ENCODE data around the gene HKDC1.
"Not testable (repeated sequence)": the region's sequence is repeated elsewhere in the genome, so short reads cannot be mapped to it uniquely, and the experiment has no call there.

The HKDC1 gene

DNA sequence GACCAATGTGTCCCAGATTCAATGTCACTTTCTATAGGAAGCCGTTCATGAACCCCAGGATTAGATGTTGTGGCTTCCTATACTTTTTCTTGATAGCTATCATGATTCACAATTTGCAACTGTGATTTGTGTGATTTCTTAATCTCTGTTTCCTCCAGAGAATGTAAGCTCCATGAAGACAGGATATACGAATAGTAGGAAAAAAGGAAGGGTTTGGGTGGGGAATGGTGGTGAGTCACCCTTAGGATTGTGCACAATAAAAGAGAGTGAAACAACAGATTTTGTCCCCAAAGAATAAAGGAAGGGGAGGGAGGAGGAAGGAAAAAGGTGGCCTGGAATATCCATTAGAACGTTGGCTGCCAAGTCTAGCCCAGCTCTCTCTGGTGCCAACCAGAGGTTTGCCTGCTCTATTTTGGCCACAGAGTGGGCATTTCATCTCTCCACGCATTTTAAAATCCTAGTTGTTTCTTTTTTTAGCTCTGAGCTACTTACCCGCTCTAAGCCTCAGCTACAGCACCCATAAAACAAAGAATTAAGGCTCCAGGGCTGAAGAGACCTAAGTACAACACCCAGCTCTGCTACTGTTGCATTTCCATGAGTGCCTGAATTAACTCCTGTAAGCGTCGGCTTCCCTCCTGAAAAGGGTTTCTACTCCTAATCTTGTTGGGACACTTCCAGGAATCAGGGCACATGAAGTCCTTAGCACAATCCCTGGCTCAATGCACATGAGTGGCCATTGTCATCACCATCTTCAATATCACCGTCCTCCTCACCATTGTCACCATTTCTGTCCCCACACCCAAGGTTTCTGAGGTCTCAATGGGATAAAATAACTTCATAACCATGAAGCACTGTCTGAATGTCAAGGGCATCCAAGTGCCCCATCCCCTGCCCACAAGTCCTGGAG lies 61.6 kb downstream of the HKDC1 start:
- DNase-seq (ENCODE audit: low spot score) = no peak

GRCh38 chr10:69284402-69284801 lies 64.3 kb downstream of the HKDC1 start:
- DNase-seq (ENCODE audit: low spot score) = not testable (repeated sequence)

GRCh38 chr10:69285699-69286098 lies 65.6 kb downstream of the HKDC1 start:
- DNase-seq (ENCODE audit: low spot score) = no peak

GRCh38 chr10:69287181-69287580 lies 67.0 kb downstream of the HKDC1 start:
- DNase-seq (ENCODE audit: low spot score) = no peak

- DNase-seq (ENCODE audit: low spot score) = no peak
Observed at GRCh38 chr10:69290993-69291392, 70.9 kb downstream of the HKDC1 start.

DNA sequence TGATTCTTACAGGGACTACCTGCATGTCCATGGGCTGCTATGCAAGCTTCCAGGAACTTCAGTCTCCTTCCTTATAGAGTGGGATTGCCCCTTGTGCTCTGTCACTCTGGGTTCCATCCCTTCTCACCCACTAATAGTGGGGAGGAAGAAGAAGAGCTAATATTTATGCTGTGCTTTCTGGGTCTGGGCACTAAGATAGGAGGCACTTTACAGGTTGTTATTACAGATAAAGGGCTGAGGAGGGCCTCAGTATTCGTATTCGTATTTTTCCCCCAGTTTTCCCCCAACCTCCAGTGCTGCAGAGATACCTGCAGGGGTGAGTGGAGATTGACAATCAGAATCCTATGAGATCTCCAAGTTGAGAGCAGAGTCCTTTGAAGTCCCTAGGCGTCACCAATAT lies 72.3 kb downstream of the HKDC1 start:
- DNase-seq (ENCODE audit: low spot score) = no peak

DNA sequence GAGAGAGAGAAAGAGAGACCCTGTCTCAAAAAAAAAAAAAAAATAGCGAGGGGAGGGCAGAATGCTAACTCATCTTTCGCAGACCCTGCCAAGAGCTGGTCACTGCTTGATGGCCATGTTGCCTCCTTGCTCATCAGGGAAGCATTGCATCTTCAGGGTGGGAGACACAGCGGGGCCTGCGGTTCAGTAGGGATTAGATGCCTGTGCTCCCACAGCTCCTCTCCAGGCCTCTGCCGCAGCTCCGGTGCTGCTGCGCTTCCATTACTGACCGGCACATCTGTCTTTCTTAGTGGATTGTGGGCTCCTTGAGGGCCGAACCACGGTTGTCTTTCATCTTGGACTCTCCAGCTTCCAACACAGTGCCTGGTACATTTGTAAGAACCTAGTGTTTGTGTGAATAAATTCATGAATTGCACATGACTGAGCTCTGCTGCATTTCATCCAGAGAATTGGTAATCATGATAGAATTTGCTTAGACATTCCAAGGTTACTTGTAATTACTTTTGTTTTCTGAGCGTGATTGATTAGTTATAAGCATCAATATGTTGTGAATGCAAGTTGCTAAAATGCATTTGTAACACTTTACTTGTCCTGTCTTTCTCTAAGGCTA lies 75.0 kb downstream of the HKDC1 start:
- DNase-seq (ENCODE audit: low spot score) = no peak

- no peak for DNase-seq (ENCODE audit: low spot score)
Observed at GRCh38 chr10:69303632-69304051, 83.5 kb downstream of the HKDC1 start.

DNA sequence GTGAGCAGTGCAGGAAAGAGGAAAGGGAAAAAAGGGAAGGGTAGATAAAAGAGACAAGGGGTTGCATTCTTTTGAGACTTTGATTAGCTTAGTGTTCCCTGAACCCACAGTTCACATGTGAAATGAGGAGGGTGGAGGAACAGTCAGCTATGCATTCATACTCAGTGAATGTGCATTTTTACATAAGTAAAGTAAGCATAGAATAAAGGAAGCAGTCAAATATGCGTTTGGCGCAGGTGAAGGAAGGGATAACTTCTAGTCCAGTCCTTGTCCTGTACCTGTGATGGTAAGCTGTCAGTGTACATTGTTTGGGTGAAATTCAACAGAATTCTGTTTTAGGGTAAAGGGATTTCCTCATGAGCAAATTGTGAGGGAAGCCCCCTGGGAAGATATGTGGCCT lies 86.3 kb downstream of the HKDC1 start:
- DNase-seq (ENCODE audit: low spot score) = no peak

- DNase-seq (ENCODE audit: low spot score) = no peak
Observed at GRCh38 chr10:69307434-69307833, 87.3 kb downstream of the HKDC1 start.

GRCh38 chr10:69308304-69308703 lies 88.2 kb downstream of the HKDC1 start:
- DNase-seq (ENCODE audit: low spot score) = not testable (repeated sequence)

DNA sequence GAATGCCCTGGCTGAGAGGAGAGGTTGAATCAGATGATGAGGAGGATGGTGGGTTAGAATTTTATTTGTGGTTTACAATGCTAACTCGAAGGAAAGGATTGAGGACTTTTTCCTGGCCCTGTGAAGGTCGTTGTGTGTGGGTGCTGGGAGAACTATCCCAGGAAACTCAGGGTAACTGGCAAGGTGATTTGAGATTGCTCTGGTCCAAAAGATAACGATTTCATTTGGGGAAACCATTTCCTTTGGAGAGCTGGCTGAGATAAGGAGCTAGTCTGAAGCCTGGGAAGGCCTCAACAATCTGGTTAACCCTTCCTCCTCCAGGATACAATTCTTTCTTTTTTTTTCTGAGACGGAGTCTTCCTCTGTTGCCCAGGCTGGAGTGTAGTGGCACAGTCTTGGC lies 91.2 kb downstream of the HKDC1 start:
- DNase-seq (ENCODE audit: low spot score) = no peak

- DNase-seq (ENCODE audit: low spot score) = no peak
Observed at GRCh38 chr10:69312528-69312927, 92.4 kb downstream of the HKDC1 start.

DNA sequence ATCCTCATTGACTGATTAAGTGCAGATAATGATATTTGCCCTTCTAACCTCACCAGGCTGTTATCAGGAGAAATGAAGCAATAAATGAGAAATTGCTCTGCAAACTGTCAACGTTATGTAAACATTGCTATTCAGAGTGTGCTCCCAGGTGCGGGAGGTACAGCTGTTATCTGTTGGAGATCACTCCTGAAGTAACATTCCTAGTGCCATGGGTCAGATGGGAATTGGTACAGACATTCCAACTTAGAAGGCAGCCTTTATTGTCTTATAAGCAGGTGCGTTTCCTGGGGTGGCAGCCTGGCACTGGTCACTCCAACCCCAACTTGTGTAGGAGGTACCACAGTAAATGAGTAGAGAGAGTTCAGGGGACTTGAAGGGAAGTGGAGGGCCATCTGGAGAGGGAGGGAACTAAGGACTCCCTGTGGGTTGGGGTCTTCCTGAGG lies 95.0 kb downstream of the HKDC1 start:
- no peak for DNase-seq (ENCODE audit: low spot score)

DNA sequence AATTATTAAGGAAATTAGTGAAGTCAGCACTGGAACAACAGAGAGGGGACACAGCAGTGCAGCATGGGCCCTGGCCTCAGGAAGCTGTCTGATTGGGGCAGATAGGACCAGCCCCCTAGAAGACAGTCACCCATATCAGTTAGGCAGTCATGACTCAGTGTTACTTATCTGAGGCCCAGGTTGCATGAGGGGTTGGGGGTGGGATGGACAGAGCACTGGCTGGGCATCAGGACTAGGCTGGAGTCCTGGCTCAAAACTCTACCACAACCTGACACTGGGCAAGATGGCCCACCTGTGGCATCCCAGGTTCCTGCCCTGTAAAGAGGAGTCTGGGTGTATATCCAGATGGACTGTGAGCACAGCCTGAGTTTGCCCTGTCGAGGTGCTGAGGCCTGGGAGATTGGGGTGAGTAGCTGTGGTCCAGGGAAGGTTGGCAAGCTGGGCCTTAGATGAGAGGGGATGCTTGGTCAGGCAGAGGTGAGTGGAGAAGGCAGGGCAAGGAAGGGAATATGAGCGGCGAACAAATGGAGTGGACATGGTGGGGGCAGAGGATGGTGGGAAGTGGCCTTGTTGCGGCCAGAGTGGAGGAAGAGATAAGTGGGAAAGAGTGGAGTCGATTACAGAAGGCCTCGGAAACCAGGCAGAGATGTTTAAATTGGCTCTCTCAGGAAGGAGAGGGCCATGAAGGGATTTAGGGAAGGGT lies 95.6 kb downstream of the HKDC1 start:
- DNase-seq (ENCODE audit: low spot score) = no peak

- no peak for DNase-seq (ENCODE audit: low spot score)
Observed at GRCh38 chr10:69316313-69317059, 96.4 kb downstream of the HKDC1 start.

Measured in HuH-7.5 (cell line).